ENCODE measurements around the gene TNKS1BP1.

TNKS1BP1 gene

GRCh38 chr11:57305523-57305922 is 19.2 kb downstream of the TNKS1BP1 start:
- H3K9me3 ChIP-seq (ENCODE audit: control insufficient read depth, insufficient read depth, low read length), result no peaks in the 10 kb centered on the region
- H3K27ac ChIP-seq (ENCODE audit: low read depth, low read length), result no peak overlapping the region
- no peaks in the 10 kb centered on the region for H3K79me2 ChIP-seq (ENCODE audit: control insufficient read depth, low read length)
- no peaks in the 10 kb centered on the region for H3K27me3 ChIP-seq (ENCODE audit: control insufficient read depth, low read length)
- TF ChIP-seq EZH2phosphoT487 (IDR thresholded peaks at IDR 0.05; ENCODE audit: borderline replicate concordance, low read length), result no peak
- TF ChIP-seq CTCF (IDR thresholded peaks at IDR 0.05; ENCODE audit: low read depth, low read length, poor library complexity, severe bottlenecking), result no peak
- H3K4me2 ChIP-seq (ENCODE audit: low read length), result no peak overlapping the region
- H3F3A ChIP-seq (ENCODE audit: control insufficient read depth, insufficient read depth), result no peaks in the 10 kb centered on the region
- H3K36me3 ChIP-seq (ENCODE audit: control insufficient read depth, low read length), result no peaks in the 10 kb centered on the region
- H3K4me3 ChIP-seq (ENCODE audit: low read length), result no peak overlapping the region
- no peaks in the 10 kb centered on the region for H3K9me2 ChIP-seq (replicated peaks; ENCODE audit: control insufficient read depth, low read length)
- H3K4me1 ChIP-seq (ENCODE audit: control insufficient read depth, low read length), result no peaks in the 10 kb centered on the region
- H4K20me1 ChIP-seq (ENCODE audit: control insufficient read depth, insufficient read depth, low read depth, low read length), result no peaks in the 10 kb centered on the region

GRCh38 chr11:57303990-57304579 is 20.7 kb downstream of the TNKS1BP1 start:
- Histone ChIP-seq H3K27ac (ENCODE audit: low read depth, low read length) (no peak overlapping the region), H3K36me3 (ENCODE audit: control insufficient read depth, low read length) (no peaks in the 10 kb centered on the region), H4K20me1 (ENCODE audit: control insufficient read depth, insufficient read depth, low read depth, low read length) (no peaks in the 10 kb centered on the region), H3K4me2 (ENCODE audit: low read length) (no peak overlapping the region), H3K4me1 (ENCODE audit: control insufficient read depth, low read length) (no peaks in the 10 kb centered on the region), H3F3A (ENCODE audit: control insufficient read depth, insufficient read depth) (no peaks in the 10 kb centered on the region), H3K9me2 (replicated peaks; ENCODE audit: control insufficient read depth, low read length) (no peaks in the 10 kb centered on the region), H3K27me3 (ENCODE audit: control insufficient read depth, low read length) (no peaks in the 10 kb centered on the region), H3K9me3 (ENCODE audit: control insufficient read depth, insufficient read depth, low read length) (no peaks in the 10 kb centered on the region), H3K4me3 (ENCODE audit: low read length) (no peak overlapping the region), H3K79me2 (ENCODE audit: control insufficient read depth, low read length) (no peaks in the 10 kb centered on the region)
- TF ChIP-seq EZH2phosphoT487 (IDR thresholded peaks at IDR 0.05; ENCODE audit: borderline replicate concordance, low read length), result no peak
- no peak for TF ChIP-seq CTCF (IDR thresholded peaks at IDR 0.05; ENCODE audit: low read depth, low read length, poor library complexity, severe bottlenecking)

- H3K4me3 ChIP-seq (ENCODE audit: low read length), result no peak overlapping the region
- H3K9me2 ChIP-seq (replicated peaks; ENCODE audit: control insufficient read depth, low read length), result no peaks in the 10 kb centered on the region
- no peaks in the 10 kb centered on the region for H3K79me2 ChIP-seq (ENCODE audit: control insufficient read depth, low read length)
- no peaks in the 10 kb centered on the region for H3K4me1 ChIP-seq (ENCODE audit: control insufficient read depth, low read length)
- H3K36me3 ChIP-seq (ENCODE audit: control insufficient read depth, low read length), result no peaks in the 10 kb centered on the region
- H3F3A ChIP-seq (ENCODE audit: control insufficient read depth, insufficient read depth), result no peaks in the 10 kb centered on the region
- no peaks in the 10 kb centered on the region for H3K27me3 ChIP-seq (ENCODE audit: control insufficient read depth, low read length)
- H3K9me3 ChIP-seq (ENCODE audit: control insufficient read depth, insufficient read depth, low read length), result no peaks in the 10 kb centered on the region
- TF ChIP-seq CTCF (IDR thresholded peaks at IDR 0.05; ENCODE audit: low read depth, low read length, poor library complexity, severe bottlenecking), result no peak
- no peak for TF ChIP-seq EZH2phosphoT487 (IDR thresholded peaks at IDR 0.05; ENCODE audit: borderline replicate concordance, low read length)
- H4K20me1 ChIP-seq (ENCODE audit: control insufficient read depth, insufficient read depth, low read depth, low read length), result no peaks in the 10 kb centered on the region
- H3K27ac ChIP-seq (ENCODE audit: low read depth, low read length), result no peak overlapping the region
- H3K4me2 ChIP-seq (ENCODE audit: low read length), result no peak overlapping the region
Observed at GRCh38 chr11:57303280-57303989, 21.3 kb downstream of the TNKS1BP1 start.
